Right atrium auricular region (tissue), 2 donors: Measurements from ENCODE around the gene CRELD1. TPM values are rescaled to one million over a fixed set of nuclear protein-coding genes. Genes with fewer than 3 reads are reported as not detected.
"Not testable (repeated sequence)": the region's sequence is repeated elsewhere in the genome, so short reads cannot be mapped to it uniquely, and the experiment has no call there.

Source experiments
- DNase-seq: peaks from one replicate; pipeline ENCODE4 v3.0.0-alpha.2; 2019; ENCODE audit warnings: low spot score
- H3K27ac ChIP-seq, 2 donors: fragments of 200-600 bp; sonication (generic); 1 replicate in 1 of 2; 2 replicates in 1 of 2; pipeline ENCODE4 v1.5.1; 2016 to 2019
- H3K27me3 ChIP-seq, 2 donors: fragments of 200-600 bp; sonication (generic); one replicate each; pipeline versions ENCODE4 v1.5.1 to v1.6.0; 2017 to 2019
- H3K36me3 ChIP-seq: fragments of 200-600 bp; sonication (generic); one replicate; pipeline ENCODE4 v1.5.1; 2016
- H3K4me1 ChIP-seq, 2 donors: fragments of 200-600 bp; sonication (generic); one replicate each; pipeline versions ENCODE4 v1.5.1 to v1.6.0; 2017 to 2019
- H3K4me3 ChIP-seq, 2 donors: fragments of 200-600 bp; sonication (generic); 1 replicate in 1 of 2; 2 replicates in 1 of 2; pipeline ENCODE4 v1.5.1; 2017 to 2019; ENCODE audit warnings: mild to moderate bottlenecking in 1 of 2, moderate library complexity in 1 of 2
- H3K9me3 ChIP-seq, 2 donors: fragments of 200-600 bp; sonication (generic); one replicate each; pipeline ENCODE4 v1.5.1; 2019
- total RNA-seq, 2 donors: library from RNA; depleted of rRNA; stranded (reverse); fragments of >200 nt; gene quantifications; one replicate each; pipeline ENCODE4 v1.1.0, GENCODE V29; 2016
- TF ChIP-seq, protein P1 (sequence below), 2 donors: fragments of 200-600 bp; sonication (generic); IDR thresholded peaks; one replicate each; pipeline ENCODE4 v1.5.1; 2019; ENCODE audit warnings: antibody characterized with exemption in 2 of 2

Gene CRELD1
- total RNA-seq, 2 donors from 2014 or later = 63.9 to 79.0 TPM

DNA sequence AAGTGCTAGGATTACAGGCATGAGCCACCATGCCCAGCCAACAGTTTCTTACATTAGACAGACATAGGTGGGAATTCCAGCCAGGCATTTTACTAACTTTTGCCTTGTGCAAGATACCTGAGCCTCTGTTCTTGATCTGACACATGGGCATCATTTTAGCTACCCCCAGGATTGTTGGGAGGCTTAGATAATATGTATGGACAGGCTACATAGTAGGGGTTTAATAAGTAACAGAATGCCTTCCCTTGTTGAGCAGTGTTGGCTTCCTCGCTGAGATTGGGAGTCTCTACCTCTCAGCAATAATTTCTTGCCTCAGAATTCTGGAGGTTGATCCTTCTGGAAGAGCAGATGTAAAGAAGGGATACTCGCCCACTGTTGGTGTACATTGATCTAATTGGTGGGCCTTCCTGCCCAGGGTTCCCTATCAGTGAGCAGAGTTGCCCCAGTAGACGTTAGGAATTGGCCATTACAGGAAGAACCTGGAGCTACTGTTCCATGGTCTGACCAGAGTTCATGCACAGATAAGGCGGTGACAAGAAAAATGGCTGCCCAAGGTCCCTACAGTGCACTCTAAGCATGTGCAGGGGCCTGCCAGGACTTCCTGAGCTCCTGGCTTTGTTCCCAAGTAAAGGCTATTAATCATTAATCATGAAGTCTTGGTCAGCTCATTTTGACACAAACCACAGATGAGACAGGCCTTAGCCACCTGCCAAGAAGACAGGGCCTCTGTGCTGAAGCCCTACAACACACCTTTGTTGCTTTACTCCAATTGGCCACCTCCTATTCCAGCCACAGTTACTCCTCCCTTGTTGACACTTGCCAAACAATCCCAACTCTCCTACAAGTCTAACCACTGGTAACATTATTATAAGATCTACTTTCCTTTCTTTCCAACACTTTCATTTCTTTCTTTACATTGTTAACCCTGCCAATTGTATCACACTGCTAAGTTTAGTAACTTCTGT is 35.9 kb upstream of the CRELD1 start:
- H3K27me3 ChIP-seq = no peaks in the 10 kb centered on the region
- H3K4me1 ChIP-seq = peaks cover 0 to 10% of the 10 kb centered on the region in 2 donors
- no peak for DNase-seq
- H3K27ac ChIP-seq = no peak overlapping the region
- H3K9me3 ChIP-seq = no peaks in the 10 kb centered on the region
- H3K4me3 ChIP-seq = no peak overlapping the region
- peaks cover 12% of the 10 kb centered on the region for H3K36me3 ChIP-seq
- TF ChIP-seq, protein P1, sequence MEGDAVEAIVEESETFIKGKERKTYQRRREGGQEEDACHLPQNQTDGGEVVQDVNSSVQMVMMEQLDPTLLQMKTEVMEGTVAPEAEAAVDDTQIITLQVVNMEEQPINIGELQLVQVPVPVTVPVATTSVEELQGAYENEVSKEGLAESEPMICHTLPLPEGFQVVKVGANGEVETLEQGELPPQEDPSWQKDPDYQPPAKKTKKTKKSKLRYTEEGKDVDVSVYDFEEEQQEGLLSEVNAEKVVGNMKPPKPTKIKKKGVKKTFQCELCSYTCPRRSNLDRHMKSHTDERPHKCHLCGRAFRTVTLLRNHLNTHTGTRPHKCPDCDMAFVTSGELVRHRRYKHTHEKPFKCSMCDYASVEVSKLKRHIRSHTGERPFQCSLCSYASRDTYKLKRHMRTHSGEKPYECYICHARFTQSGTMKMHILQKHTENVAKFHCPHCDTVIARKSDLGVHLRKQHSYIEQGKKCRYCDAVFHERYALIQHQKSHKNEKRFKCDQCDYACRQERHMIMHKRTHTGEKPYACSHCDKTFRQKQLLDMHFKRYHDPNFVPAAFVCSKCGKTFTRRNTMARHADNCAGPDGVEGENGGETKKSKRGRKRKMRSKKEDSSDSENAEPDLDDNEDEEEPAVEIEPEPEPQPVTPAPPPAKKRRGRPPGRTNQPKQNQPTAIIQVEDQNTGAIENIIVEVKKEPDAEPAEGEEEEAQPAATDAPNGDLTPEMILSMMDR (IDR thresholded peaks at IDR 0.05) = no peak

DNA sequence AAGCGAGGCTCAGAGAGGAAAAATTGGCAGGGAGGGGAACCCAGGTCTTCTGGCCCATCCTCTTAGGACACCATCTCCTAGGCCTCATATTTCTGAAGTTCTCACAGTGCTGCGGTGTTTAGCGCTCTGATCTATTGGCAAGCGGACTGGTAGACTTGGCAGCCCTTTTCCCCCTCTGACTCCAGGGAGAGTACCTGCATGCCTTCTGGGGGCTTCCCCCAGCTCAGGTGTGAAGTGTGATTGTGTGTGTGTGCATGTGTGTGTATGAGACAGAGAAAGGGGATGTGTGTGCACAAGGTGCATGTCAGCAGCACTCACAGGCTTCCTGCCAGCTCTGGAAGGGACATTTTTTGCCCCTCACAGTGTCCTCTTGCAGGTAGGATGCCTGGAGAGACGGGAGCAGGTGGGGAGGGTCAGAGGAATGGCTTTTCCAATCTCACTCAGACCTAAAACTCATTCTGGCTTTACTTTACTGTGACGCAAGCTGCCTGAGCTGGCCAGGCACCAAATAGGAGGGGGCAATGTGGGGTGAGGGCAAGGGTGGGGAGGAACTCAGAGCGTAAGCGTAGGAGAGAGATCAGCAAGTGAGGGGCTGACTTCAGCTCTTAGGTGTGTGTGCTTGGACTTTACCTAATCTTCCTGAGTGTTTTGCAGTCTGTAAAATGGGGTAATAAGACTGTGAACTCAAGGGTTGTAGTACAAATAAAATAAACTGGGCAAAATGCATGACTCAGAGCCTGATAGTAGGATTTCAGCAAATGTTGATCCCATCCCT is 35.0 kb upstream of the CRELD1 start:
- H3K36me3 ChIP-seq = peaks cover 2% of the 10 kb centered on the region
- H3K4me3 ChIP-seq = no peak overlapping the region
- no peaks in the 10 kb centered on the region for H3K27me3 ChIP-seq
- H3K27ac ChIP-seq = no peak overlapping the region
- H3K4me1 ChIP-seq = peaks cover 0 to 14% of the 10 kb centered on the region in 2 donors
- no peaks in the 10 kb centered on the region for H3K9me3 ChIP-seq
- TF ChIP-seq, protein P1 (IDR thresholded peaks at IDR 0.05) = no peak
- DNase-seq = no peak

DNA sequence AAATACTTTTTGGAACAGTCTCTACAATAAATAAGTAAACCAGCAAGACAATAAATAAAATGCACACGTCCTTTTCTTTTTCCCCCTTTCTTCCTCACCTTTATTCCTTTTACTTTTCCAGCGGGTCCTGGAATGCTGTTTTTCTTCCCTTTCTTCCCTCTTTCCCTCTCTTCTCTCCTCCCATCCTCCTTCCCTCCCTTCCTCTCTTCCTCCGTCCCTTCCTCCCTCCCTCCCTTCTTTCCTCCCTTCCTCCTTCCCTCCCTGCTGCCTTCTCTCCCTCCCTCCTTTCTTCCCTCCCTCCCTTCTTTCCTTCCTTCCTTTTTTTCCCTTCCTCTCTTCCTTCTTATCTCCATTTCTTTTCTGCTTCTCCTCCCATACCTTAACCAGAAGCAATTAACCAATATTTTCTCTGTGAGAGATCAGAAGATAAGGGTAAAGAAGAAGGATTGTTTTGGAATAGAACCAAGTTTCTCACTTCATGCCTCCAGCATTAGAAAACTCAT is 34.3 kb upstream of the CRELD1 start:
- H3K27me3 ChIP-seq = no peaks in the 10 kb centered on the region
- no peaks in the 10 kb centered on the region for H3K36me3 ChIP-seq
- H3K4me1 ChIP-seq = peaks cover 0 to 8% of the 10 kb centered on the region in 2 donors
- no peak for DNase-seq
- H3K27ac ChIP-seq = no peak overlapping the region
- H3K9me3 ChIP-seq = no peaks in the 10 kb centered on the region
- TF ChIP-seq, protein P1 (IDR thresholded peaks at IDR 0.05) = no peak
- no peak overlapping the region for H3K4me3 ChIP-seq

DNA sequence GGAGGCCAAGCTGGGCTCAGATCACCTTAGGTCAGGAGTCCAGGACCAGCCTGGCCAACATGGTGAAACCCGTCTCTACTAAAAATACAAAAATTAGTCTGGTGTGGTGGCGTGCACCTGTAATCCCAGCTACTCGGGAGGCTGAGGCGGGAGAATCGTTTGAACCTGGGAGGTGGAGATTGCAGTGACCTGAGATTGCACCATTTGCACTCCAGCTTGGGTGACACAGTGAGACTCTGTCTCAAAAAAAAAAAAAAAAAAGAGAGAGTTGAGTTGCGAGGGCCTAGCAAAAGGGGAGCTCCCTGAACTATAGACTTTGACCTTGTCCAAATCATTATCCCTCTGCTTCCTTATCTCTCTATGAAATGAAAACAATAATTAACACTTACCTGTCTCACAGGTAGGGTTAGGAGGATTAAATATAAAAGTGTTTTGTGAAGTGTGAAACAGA is 32.6 kb upstream of the CRELD1 start:
- H3K27ac ChIP-seq, DNase-seq, H3K27me3 ChIP-seq, H3K4me1 ChIP-seq, H3K36me3 ChIP-seq, H3K4me3 ChIP-seq, H3K9me3 ChIP-seq: not testable (repeated sequence)

DNA sequence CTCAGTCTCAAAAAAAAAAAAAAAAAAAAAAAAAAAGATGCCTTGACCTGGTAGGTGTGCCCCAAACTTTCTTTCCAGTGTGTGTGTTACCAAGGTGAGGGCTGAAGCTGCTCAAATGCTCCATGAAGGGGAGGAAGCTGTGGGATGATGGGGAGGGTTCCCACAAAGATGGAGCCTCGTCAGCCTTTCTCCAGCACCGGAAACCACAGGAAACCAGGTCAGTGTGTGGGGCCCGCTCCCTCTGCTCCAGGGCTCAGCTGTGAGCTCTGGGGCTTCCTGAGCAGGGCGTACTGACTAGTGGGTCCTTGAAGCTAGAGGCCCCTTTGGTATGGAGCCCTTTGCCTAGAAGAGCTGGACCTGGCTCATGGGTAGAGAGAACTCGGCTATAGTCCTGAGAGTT is 31.7 kb upstream of the CRELD1 start:
- TF ChIP-seq, protein P1 (IDR thresholded peaks at IDR 0.05) = no peak
- Histone ChIP-seq H3K4me1 (peaks cover 0 to 8% of the 10 kb centered on the region in 2 donors), H3K9me3 (no peaks in the 10 kb centered on the region), H3K4me3 (no peak overlapping the region), H3K36me3 (no peaks in the 10 kb centered on the region), H3K27ac (no peak overlapping the region), H3K27me3 (no peaks in the 10 kb centered on the region)
- DNase-seq = no peak
